B cell (primary cell): ENCODE results near the gene ZNF835. TPM values are rescaled to one million over a fixed set of nuclear protein-coding genes. Genes with fewer than 3 reads are reported as not detected.

Source experiments
- ATAC-seq: fragments of 200-7000 bp; cut with Tn5 transposase; one replicate; pipeline ENCODE4 v1.10.0; 2021; ENCODE audit warnings: low read depth, mild to moderate bottlenecking, moderate number of reproducible peaks, moderate library complexity
- CTCF ChIA-PET: fragments of 350-600 bp; sonication (Branson Sonifier 250); formaldehyde crosslinking; loops from one replicate; lab custom pipeline; 2021; ENCODE audit warnings: antibody characterized with exemption, inconsistent platforms; lab: Charles Lee
- POLR2A ChIA-PET: fragments of 350-600 bp; sonication (Branson Sonifier 250); formaldehyde crosslinking; loops from one replicate; lab custom pipeline; 2021; ENCODE audit warnings: antibody characterized with exemption; lab: Charles Lee
- DNase-seq: peaks from one replicate; pipeline ENCODE4 v3.0.0; 2013
- H2AFZ ChIP-seq: 2 replicates; pipeline ENCODE4 v1.6.1; 2012; ENCODE audit warnings: mild to moderate bottlenecking, low read depth, low read length; ENCODE audit not compliant: insufficient read depth, poor library complexity, severe bottlenecking
- H3K27ac ChIP-seq, 2 donors: 1 replicate in 1 of 2; 2 replicates in 1 of 2; pipeline ENCODE4 v1.5.1; 2012 to 2013; ENCODE audit warnings: low read length in 2 of 2, mild to moderate bottlenecking in 2 of 2, moderate library complexity in 1 of 2
- H3K27me3 ChIP-seq, 4 experiments: fragments of 200-600 bp in 1 of 4; sonication (generic) in 1 of 4; replicated peaks in 1 of 4; 1 replicate in 2 of 4; 2 replicates in 2 of 4; pipeline versions ENCODE4 v1.6.1 to v1.7.0; 2013 to 2016; ENCODE audit warnings: low read length in 3 of 4, mild to moderate bottlenecking in 2 of 4, mixed read lengths in 1 of 4, moderate library complexity in 1 of 4; ENCODE audit not compliant: insufficient read depth in 4 of 4, control insufficient read depth in 3 of 4; ENCODE audit errors: control extremely low read depth in 1 of 4
- H3K36me3 ChIP-seq, 2 experiments: replicated peaks in 1 of 2; 1 replicate in 1 of 2; 2 replicates in 1 of 2; pipeline versions ENCODE4 v1.6.1 to v1.7.1; 2013; ENCODE audit warnings: low read length in 1 of 2; ENCODE audit not compliant: insufficient read depth in 2 of 2, control insufficient read depth in 1 of 2; ENCODE audit errors: control extremely low read depth in 1 of 2, extremely low read depth in 1 of 2
- H3K4me1 ChIP-seq, 2 donors: fragments of 200-600 bp in 1 of 2; sonication (generic) in 1 of 2; 1 replicate in 1 of 2; 2 replicates in 1 of 2; pipeline versions ENCODE4 v1.5.1 to v1.6.1; 2013 to 2017; ENCODE audit warnings: low read length in 2 of 2; ENCODE audit not compliant: control insufficient read depth in 2 of 2, insufficient read depth in 2 of 2
- H3K4me2 ChIP-seq: replicated peaks from 2 replicates; pipeline ENCODE3; 2012; ENCODE audit warnings: mild to moderate bottlenecking, low read depth, low read length; ENCODE audit not compliant: poor library complexity, severe bottlenecking
- H3K4me3 ChIP-seq, 5 experiments: fragments of 200-600 bp in 1 of 5; sonication (generic) in 1 of 5; 1 replicate in 3 of 5; 2 replicates in 2 of 5; pipeline versions ENCODE4 v1.5.1 to v1.7.0; 2011 to 2016; ENCODE audit warnings: low read length in 4 of 5, mild to moderate bottlenecking in 4 of 5, low read depth in 2 of 5, control low read depth in 1 of 5, moderate library complexity in 1 of 5; ENCODE audit not compliant: insufficient read depth in 1 of 5; ENCODE audit errors: control extremely low read depth in 1 of 5, extremely low read depth in 1 of 5
- H3K79me2 ChIP-seq: fragments of 200-600 bp; sonication (generic); one replicate; pipeline ENCODE4 v1.6.0; 2016; ENCODE audit warnings: low read length; ENCODE audit not compliant: control insufficient read depth, insufficient read depth
- H3K9ac ChIP-seq: fragments of 200-600 bp; sonication (generic); 2 replicates; pipeline ENCODE4 v1.6.1; 2017; ENCODE audit warnings: mild to moderate bottlenecking, low read length, moderate library complexity
- H3K9me3 ChIP-seq, 3 donors: one replicate each; pipeline versions ENCODE4 v1.6.1 to v1.7.1; 2013; ENCODE audit warnings: low read length in 2 of 3; ENCODE audit not compliant: control insufficient read depth in 2 of 3, insufficient read depth in 1 of 3; ENCODE audit errors: control extremely low read depth in 1 of 3
- H4K20me1 ChIP-seq: 2 replicates; pipeline ENCODE4 v1.6.0; 2012; ENCODE audit warnings: mild to moderate bottlenecking, low read length; ENCODE audit not compliant: insufficient read depth, control insufficient read depth, poor library complexity, severe bottlenecking
- H3K27ac Mint-ChIP-seq: one replicate; pipeline ENCODE4 v1.8.0; 2021; ENCODE audit warnings: mixed read lengths
- H3K27me3 Mint-ChIP-seq: one replicate; pipeline ENCODE4 v1.8.0; 2021; ENCODE audit warnings: mixed read lengths
- H3K4me1 Mint-ChIP-seq: one replicate; pipeline ENCODE4 v1.8.0; 2021; ENCODE audit warnings: mixed read lengths
- H3K4me3 Mint-ChIP-seq: one replicate; pipeline ENCODE4 v1.8.0; 2021; ENCODE audit warnings: mixed read lengths
- H3K9me3 Mint-ChIP-seq: one replicate; pipeline ENCODE4 v1.8.0; 2022; ENCODE audit warnings: mixed read lengths; ENCODE audit not compliant: insufficient read depth
- CTCF ChIP-seq: fragments of 200-600 bp; IDR thresholded peaks from one replicate; pipeline ENCODE4 v1.8.0; 2022; ENCODE audit warnings: antibody characterized with exemption, mild to moderate bottlenecking
- EZH2 ChIP-seq: IDR thresholded peaks from 2 replicates; pipeline ENCODE4 v1.6.1; 2012; ENCODE audit warnings: borderline replicate concordance, low read depth, mild to moderate bottlenecking, moderate library complexity, low read length; ENCODE audit not compliant: insufficient read depth, poor library complexity, severe bottlenecking
- WGBS: methylation state at CpG from one replicate; pipeline ENCODE4 v1.1.5; 2013; ENCODE audit warnings: missing lambda C conversion rate; ENCODE audit not compliant: insufficient coverage; 5-methylcytosine and 5-hydroxymethylcytosine counted together
- intact Hi-C: fragments of 100-400 bp; cut with micrococcal nuclease; formaldehyde crosslinking; loops from one replicate; pipeline ENCODE4 v1.10.0; 2022
- polyA plus RNA-seq: library from polyadenylated mRNA; depleted of rRNA; stranded (reverse); fragments of >200 nt; gene quantifications from 2 replicates; pipeline ENCODE4 v1.2.3, GENCODE V29; 2012
- total RNA-seq, 2 donors: library from RNA; stranded (reverse); fragments of 120-200 nt in 1 of 2; gene quantifications; 1 replicate in 1 of 2; 2 replicates in 1 of 2; pipeline versions ENCODE4 v1.2.3 to v1.2.4, GENCODE V29; 2013 to 2022

ZNF835 gene
- total and polyA plus RNA-seq, 2 donors (not counting 1 experiment from before 2014, with no cell fraction given) = 4.3 to 7.0 TPM

- Histone ChIP-seq H3K4me3 (no peak overlapping the region), H2AFZ (no peak overlapping the region), H4K20me1 (no peaks in the 10 kb centered on the region), H3K9me3 (peaks cover 0 to 64% (median 47%) of the 10 kb centered on the region in 3 donors), H3K27ac (no peak overlapping the region), H3K27me3 (no peaks in the 10 kb centered on the region), H3K9ac (no peak overlapping the region), H3K4me2 (no peak overlapping the region), H3K79me2 (peaks cover 23% of the 10 kb centered on the region), H3K4me1 (no peaks in the 10 kb centered on the region), H3K36me3 (peaks cover 2 to 16% of the 10 kb centered on the region in 2 experiments)
- H3K27ac Mint-ChIP-seq = no peak overlapping the region
- H3K4me1 Mint-ChIP-seq = no peaks in the 10 kb centered on the region
- ChIA-PET CTCF (no interaction called here), POLR2A (no interaction called here)
- peaks cover 20% of the 10 kb centered on the region for H3K9me3 Mint-ChIP-seq
- H3K27me3 Mint-ChIP-seq = no peaks in the 10 kb centered on the region
- no peak for TF ChIP-seq EZH2
- no peak for TF ChIP-seq CTCF
- DNase-seq (no peak), ATAC-seq (no peak)
- intact Hi-C loops = no loop called here
- WGBS = 96% methylated on average over 8 of the region's 8 CpGs
- no peak overlapping the region for H3K4me3 Mint-ChIP-seq
Observed at GRCh38 chr19:56617531-56617930, 54.0 kb downstream of the ZNF835 start.

GRCh38 chr19:56613639-56614038 lies 57.9 kb downstream of the ZNF835 start:
- Mint-ChIP-seq H3K4me3 (no peak overlapping the region), H3K4me1 (no peaks in the 10 kb centered on the region), H3K27me3 (no peaks in the 10 kb centered on the region), H3K9me3 (peaks cover 33% of the 10 kb centered on the region), H3K27ac (no peak overlapping the region)
- DNase-seq = no peak
- Histone ChIP-seq H3K36me3 (peaks cover 2 to 14% of the 10 kb centered on the region in 2 experiments), H2AFZ (no peak overlapping the region), H3K9me3 (peaks cover 0 to 57% (median 42%) of the 10 kb centered on the region in 3 donors), H3K27ac (no peak overlapping the region), H3K27me3 (no peaks in the 10 kb centered on the region), H3K79me2 (peaks cover 42% of the 10 kb centered on the region), H4K20me1 (no peaks in the 10 kb centered on the region), H3K4me1 (no peaks in the 10 kb centered on the region), H3K4me3 (no peak overlapping the region), H3K9ac (no peak overlapping the region), H3K4me2 (no peak overlapping the region)
- intact Hi-C loops = no loop called here
- no peak for ATAC-seq
- ChIA-PET CTCF (no interaction called here), POLR2A (no interaction called here)
- 91% methylated on average over 4 of the region's 5 CpGs for WGBS
- no peak for TF ChIP-seq CTCF
- TF ChIP-seq EZH2 = no peak
